ENCODE measurements around the gene CCND2.

The CCND2 gene

DNA sequence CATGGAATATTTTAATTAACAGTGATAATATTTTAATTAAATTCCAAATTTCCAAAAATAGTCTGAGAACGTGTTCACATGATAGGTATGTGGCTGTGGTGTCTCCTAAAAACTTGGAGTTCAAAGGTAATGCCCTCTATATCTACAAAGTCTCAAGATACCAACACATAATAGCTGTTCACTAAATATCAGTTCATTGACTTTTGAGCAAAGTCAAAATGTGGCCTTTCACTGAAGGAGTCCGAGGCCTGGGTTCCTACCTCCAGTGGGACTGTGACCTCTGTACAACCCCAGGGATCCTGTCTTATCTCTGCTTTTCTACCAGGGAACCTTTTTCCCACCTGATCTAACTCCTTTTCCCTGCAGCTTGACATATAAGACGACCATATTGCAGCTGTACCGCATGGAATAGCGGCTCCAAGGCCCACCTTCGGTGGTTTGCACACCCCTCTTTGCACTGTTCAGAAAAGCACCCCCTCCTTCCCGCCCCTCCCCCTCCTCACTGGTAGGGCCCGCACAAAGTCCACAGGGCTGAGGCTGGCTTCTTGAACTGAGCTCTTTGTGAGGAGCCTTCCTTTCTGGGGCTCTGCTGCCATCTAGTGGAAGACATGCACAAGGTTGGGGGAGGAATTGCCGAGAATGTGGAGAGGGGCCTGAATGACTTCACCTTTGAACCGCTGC lies 3.1 kb downstream of the CCND2 start:
- no peak for DNase-seq (ENCODE audit: low read depth, low spot score)

DNA sequence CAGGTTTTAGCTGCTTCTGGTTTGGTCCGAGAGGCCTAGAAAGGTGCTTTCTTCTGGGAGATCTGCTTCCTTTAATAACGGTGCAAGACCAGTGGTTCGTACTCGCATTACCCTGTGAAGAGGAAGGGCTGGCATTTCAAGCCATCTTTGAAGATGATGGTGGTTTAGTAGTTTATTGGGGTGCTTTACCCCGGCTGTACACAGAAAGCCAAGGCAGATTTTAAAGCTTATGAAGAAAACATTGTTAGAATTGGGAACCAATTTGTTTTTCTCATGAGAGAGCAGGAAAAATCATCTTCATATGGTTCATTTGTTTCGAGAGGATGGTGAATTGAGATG lies 3.6 kb downstream of the CCND2 start:
- no peak for DNase-seq (ENCODE audit: low read depth, low spot score)

GRCh38 chr12:4277857-4278256 lies 4.3 kb downstream of the CCND2 start:
- DNase-seq (ENCODE audit: low read depth, low spot score): no peak

DNA sequence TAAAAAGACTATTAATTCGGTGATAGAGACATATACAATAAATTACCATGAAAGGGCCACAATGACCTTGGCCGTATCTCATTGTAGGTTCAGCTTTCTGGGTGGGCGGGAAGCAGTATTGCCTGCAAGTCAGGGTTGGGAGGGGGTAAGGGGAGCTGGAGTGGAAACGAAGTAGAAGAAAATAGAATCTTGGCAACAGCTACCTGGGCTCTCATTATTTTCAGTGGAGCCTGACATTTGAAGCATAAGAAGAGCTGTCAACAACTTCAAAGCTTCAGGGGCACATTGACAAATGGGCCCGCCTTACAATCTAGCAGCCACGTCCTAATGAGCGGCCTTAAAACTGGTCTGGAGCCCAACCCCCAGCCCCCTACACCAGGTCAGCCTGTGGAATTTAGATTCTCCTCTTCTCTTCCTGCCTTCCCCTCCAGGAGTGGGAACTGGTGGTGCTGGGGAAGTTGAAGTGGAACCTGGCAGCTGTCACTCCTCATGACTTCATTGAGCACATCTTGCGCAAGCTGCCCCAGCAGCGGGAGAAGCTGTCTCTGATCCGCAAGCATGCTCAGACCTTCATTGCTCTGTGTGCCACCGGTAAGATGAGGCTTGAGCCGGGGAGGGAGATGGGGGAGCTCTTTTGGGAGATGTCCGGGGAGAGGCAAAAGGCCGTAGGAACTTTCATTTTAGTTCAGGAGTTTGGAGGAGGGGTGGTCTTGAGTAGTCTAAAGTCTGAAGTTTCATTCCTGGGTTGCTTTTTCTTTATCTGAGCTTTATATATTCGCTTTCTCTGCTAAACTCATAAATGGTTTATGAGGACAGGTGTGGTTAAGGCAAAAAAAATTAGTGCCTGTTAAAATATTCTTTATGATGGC lies 5.0 kb downstream of the CCND2 start:
- DNase-seq (ENCODE audit: low read depth, low spot score): no peak

- DNase-seq (ENCODE audit: low read depth, low spot score): no peak
These were observed 5.7 kb downstream of the CCND2 start for GRCh38 chr12:4279198-4279690.

DNA sequence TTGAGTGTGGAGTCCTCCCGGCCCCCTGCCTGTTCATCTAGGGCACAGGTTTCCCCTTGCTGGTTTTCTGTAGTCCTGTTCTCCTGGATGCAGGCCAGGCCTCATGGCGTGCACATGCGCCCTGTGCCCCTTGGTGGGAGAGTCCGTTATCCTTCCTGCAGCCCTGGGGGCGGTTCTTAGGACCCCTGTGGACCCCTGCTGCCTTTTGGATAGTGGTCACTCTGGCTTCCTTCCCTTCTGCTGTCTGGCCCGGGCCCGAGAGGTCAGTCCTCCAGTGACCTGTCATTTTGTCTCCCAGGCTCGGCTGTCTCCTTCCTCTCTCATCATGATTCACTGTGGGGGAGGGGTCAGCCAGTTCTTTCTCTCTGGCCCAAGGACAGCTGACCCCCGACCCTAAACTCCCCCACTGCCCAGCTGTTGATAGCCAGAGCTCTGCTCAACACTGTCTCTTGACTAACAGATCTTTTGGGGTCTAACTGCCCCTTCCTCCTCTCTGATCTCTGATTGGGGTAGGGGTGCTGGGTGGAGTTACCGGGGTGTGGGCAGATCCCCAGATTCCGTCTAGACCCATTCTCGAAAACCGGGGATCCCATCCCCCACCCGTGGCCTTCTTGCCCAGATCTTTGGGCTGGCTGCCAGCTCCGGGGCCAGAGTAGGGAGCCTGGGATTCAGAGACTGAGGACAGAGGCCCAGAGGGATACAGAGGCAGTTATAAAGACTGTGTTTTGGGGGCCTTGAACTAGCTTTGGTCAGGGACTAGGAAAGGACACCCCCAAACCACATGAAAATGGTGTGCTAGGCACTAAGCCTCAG lies 7.0 kb downstream of the CCND2 start:
- DNase-seq (ENCODE audit: low read depth, low spot score): no peak

- no peak for DNase-seq (ENCODE audit: low read depth, low spot score)
These were observed 7.7 kb downstream of the CCND2 start for GRCh38 chr12:4281173-4281654.

- DNase-seq (ENCODE audit: low read depth, low spot score): no peak
These were observed 8.7 kb downstream of the CCND2 start for GRCh38 chr12:4282103-4282891.

GRCh38 chr12:4282892-4283511 lies 9.4 kb downstream of the CCND2 start:
- DNase-seq (ENCODE audit: low read depth, low spot score): no peak

DNA sequence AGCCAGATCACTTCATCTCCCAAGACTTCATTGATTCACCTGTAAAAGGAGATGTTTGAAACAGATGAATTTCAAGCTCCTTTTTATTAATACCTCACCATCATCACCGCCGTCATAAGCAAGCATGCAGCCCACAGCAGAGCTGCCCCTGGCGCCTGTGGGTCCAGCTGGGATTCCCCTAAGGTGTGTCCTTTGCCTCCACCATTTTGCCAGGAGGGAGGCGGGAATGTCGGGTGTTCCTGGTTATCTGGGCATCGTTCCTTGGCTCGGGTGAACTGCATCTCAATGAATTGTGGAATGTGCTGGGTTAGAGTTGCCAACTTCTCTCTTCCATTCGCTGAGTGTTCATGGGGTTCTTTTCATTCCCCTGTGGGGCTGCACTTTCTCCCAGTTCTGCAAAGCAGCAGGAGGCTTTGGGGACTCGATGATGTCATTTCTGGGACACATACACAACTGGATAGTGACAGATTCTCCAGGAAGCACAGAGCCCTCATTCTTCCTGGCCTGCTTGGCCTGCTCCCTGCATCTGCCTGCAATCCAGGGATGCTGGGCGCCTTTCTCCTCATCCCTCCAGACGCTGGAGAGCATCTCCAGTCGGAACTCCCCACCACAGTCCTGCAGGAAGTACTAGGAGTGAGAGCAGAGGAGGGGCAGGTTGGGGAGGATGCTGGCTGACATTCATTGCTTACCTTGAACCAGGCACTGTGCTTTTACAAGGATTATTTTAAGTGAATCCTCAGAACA lies 10.1 kb downstream of the CCND2 start:
- no peak for DNase-seq (ENCODE audit: low read depth, low spot score)

DNA sequence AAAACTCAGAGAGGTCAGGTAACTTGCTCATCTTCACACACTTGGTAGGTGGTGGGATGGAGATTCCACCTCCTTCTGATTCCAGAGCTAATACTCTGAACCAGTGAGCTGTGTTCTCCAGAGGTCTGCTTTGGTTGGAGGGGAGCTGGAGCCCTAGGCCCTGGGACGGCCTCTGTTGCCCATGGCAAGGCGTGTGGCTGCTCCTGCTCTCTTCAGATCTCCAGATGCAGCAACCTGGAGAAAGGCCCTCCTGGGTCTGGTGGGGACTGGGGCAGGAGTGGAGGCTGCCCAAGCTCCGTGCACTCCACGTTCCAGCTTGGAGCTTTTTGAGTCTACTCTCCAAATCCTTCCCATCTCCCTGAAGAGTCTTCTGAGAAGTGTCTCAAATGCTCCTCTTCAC lies 10.7 kb downstream of the CCND2 start:
- no peak for DNase-seq (ENCODE audit: low read depth, low spot score)

DNA sequence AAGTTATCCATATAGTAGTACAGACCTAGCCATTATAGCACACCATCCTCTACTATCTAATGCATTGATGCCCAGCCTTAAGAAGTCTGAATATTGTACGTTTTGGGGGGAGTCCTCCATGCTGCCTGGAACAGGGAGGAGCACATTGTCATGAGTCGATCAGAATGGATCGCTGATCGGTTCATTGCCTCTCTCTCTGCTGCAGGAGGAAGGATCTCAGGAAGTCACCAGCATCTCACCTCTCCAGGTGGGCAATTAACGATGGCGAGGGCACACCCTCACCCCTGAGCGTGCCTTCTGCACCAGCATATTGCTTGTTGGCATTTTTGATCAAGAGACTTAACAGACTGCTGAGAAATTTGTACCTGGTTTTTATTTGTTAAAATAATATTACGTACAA lies 11.5 kb downstream of the CCND2 start:
- no peak for DNase-seq (ENCODE audit: low read depth, low spot score)

DNA sequence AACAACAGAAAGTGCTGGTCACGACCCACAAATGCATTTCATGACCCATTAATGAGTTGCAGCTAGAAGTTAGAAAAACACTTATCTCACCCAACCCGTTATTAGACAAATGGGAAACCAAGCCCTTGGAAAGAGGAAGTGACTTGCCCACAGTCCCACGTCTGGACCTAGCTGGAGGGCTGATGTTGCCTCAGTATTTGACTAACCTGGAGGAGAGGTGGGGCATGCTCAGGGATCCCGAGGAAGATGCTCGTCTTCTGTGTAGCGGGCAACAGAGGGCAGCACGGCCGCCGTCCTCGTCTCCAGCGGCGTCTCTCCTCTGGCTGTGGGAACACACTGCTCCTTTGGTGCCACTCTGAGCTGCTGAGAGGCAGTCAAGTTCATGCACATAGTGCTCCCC lies 12.7 kb downstream of the CCND2 start:
- DNase-seq (ENCODE audit: low read depth, low spot score): no peak

GRCh38 chr12:4286771-4287317 lies 13.3 kb downstream of the CCND2 start:
- DNase-seq (ENCODE audit: low read depth, low spot score): no peak

- no peak for DNase-seq (ENCODE audit: low read depth, low spot score)
These were observed 14.0 kb downstream of the CCND2 start for GRCh38 chr12:4287325-4288211.

- no peak for DNase-seq (ENCODE audit: low read depth, low spot score)
These were observed 15.0 kb downstream of the CCND2 start for GRCh38 chr12:4288296-4289131.

DNA sequence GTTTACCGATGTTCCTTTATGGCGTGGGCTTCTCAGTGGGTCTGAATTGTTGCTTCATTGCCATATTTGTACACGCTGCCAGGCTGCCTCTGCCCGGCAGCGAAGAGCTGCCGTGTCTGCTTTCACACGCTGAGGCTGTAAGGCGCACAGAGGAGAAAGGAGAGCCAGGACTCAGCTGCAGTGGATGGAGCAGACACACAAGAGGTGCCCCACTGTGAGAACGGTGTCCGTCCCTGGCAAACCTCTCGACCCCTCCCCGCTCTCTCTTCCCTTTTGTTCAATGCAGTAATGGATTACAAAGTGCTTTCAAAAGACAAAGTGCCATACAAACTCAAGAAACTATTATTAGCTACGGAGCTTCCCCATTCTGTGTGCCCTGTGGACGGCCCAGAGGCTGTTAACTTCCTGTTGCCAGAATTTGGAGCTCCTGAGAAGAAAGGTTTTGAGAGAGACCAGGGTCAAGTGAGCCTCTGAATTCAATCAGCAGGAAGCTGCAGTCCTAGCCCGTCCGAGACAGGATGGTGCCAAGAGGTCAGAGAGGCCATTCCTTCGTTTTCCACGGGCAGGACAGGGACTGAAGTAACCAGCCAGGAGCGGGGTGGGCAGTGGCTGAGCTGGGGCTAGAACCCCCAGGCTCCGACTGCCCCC lies 15.8 kb downstream of the CCND2 start:
- DNase-seq (ENCODE audit: low read depth, low spot score): no peak
